Natural killer cell (primary cell): Measurements from ENCODE around the gene NEURL1B. TPM values are rescaled to one million over a fixed set of nuclear protein-coding genes. Genes with fewer than 3 reads are reported as not detected.

Source experiments
- ATAC-seq, 3 donors: fragments of 150-1000 bp in 2 of 3; fragments of 200-7000 bp in 1 of 3; cut with Tn5 transposase; 1 replicate in 1 of 3; 2 replicates in 2 of 3; pipeline ENCODE4 v1.10.0; 2021; ENCODE audit warnings: mild to moderate bottlenecking in 2 of 3, moderate library complexity in 2 of 3
- DNase-seq, 2 donors: peaks; one replicate each; pipeline versions ENCODE4 v3.0.0 to v3.0.0-alpha.2; 2013 to 2021; ENCODE audit warnings: mixed read lengths in 1 of 2
- H3K27ac ChIP-seq: one replicate; pipeline ENCODE4 v1.5.1; 2013; ENCODE audit warnings: mild to moderate bottlenecking, low read length
- H3K27me3 ChIP-seq: one replicate; pipeline ENCODE4 v1.6.1; 2013; ENCODE audit warnings: low read length; ENCODE audit not compliant: control insufficient read depth, insufficient read depth
- H3K36me3 ChIP-seq: one replicate; pipeline ENCODE4 v1.6.1; 2013; ENCODE audit warnings: low read length; ENCODE audit not compliant: control insufficient read depth, insufficient read depth
- H3K4me1 ChIP-seq: one replicate; pipeline ENCODE4 v1.6.1; 2013; ENCODE audit warnings: low read length; ENCODE audit not compliant: control insufficient read depth, insufficient read depth
- H3K4me3 ChIP-seq: one replicate; pipeline ENCODE4 v1.5.1; 2013; ENCODE audit warnings: low read length
- H3K9me3 ChIP-seq: one replicate; pipeline ENCODE4 v1.6.1; 2013; ENCODE audit warnings: low read length; ENCODE audit not compliant: control insufficient read depth, insufficient read depth
- H3K27ac Mint-ChIP-seq, 2 donors: one replicate each; pipeline ENCODE4 v1.8.0; 2022; ENCODE audit warnings: mild to moderate bottlenecking in 2 of 2, mixed read lengths in 2 of 2, moderate library complexity in 1 of 2
- H3K27me3 Mint-ChIP-seq, 2 donors: one replicate each; pipeline ENCODE4 v1.8.0; 2022; ENCODE audit warnings: low read depth in 2 of 2, mixed read lengths in 2 of 2
- H3K36me3 Mint-ChIP-seq: one replicate; pipeline ENCODE4 v1.8.0; 2022; ENCODE audit warnings: mixed read lengths
- H3K4me1 Mint-ChIP-seq, 2 donors: one replicate each; pipeline ENCODE4 v1.8.0; 2022; ENCODE audit warnings: mixed read lengths in 2 of 2
- H3K4me3 Mint-ChIP-seq: one replicate; pipeline ENCODE4 v1.8.0; 2022; ENCODE audit warnings: mild to moderate bottlenecking, moderate library complexity, mixed read lengths
- H3K9me3 Mint-ChIP-seq, 2 donors: one replicate each; pipeline ENCODE4 v1.8.0; 2022; ENCODE audit warnings: mixed read lengths in 2 of 2
- CTCF ChIP-seq: fragments of 200-600 bp; IDR thresholded peaks from one replicate; pipeline ENCODE4 v1.8.0; 2022; ENCODE audit warnings: antibody characterized with exemption
- WGBS: methylation state at CpG from one replicate; pipeline ENCODE4 v1.1.7; 2013; ENCODE audit warnings: missing lambda C conversion rate; ENCODE audit not compliant: insufficient coverage; 5-methylcytosine and 5-hydroxymethylcytosine counted together
- intact Hi-C: fragments of 100-400 bp; cut with micrococcal nuclease; formaldehyde crosslinking; loops from one replicate; pipeline ENCODE4 v1.14.2; 2022
- total RNA-seq, 4 donors: library from RNA; stranded (reverse); fragments of 120-200 nt in 1 of 4; gene quantifications; one replicate each; pipeline versions ENCODE4 v1.2.3 to v1.2.4, GENCODE V29; 2013 to 2022

The NEURL1B gene
- total RNA-seq, 3 donors from 2014 or later (not counting 1 experiment from before 2014, with no cell fraction given) = 0.28 to 0.54 (median 0.45) TPM

GRCh38 chr5:172678902-172679301, 37.8 kb downstream of the NEURL1B start:
- intact Hi-C loops = no loop called here
- Mint-ChIP-seq H3K27ac (no peak overlapping the region), H3K9me3 (peaks cover 0 to 3% of the 10 kb centered on the region in 2 donors), H3K36me3 (no peaks in the 10 kb centered on the region), H3K27me3 (peaks cover 0 to 3% of the 10 kb centered on the region in 2 donors), H3K4me1 (peaks cover 0 to 5% of the 10 kb centered on the region in 2 donors), H3K4me3 (no peak overlapping the region)
- TF ChIP-seq CTCF = no peak
- 86% methylated on average over 7 of the region's 7 CpGs for WGBS
- Histone ChIP-seq H3K4me1 (no peaks in the 10 kb centered on the region), H3K27ac (no peak overlapping the region), H3K4me3 (no peak overlapping the region), H3K9me3 (no peaks in the 10 kb centered on the region), H3K36me3 (no peaks in the 10 kb centered on the region), H3K27me3 (no peaks in the 10 kb centered on the region)
- DNase-seq (no peak), ATAC-seq (no peak)

GRCh38 chr5:172679628-172680212, 38.7 kb downstream of the NEURL1B start:
- Histone ChIP-seq H3K27me3 (no peaks in the 10 kb centered on the region), H3K27ac (no peak overlapping the region), H3K4me1 (peaks cover 6% of the 10 kb centered on the region), H3K9me3 (no peaks in the 10 kb centered on the region), H3K36me3 (no peaks in the 10 kb centered on the region), H3K4me3 (no peak overlapping the region)
- DNase-seq (no peak), ATAC-seq (no peak)
- Mint-ChIP-seq H3K27ac (no peak overlapping the region), H3K4me1 (peaks cover 0 to 5% of the 10 kb centered on the region in 2 donors), H3K4me3 (no peak overlapping the region), H3K27me3 (peaks cover 0 to 3% of the 10 kb centered on the region in 2 donors), H3K9me3 (peaks cover 0 to 3% of the 10 kb centered on the region in 2 donors), H3K36me3 (no peaks in the 10 kb centered on the region)
- no peak for TF ChIP-seq CTCF
- intact Hi-C loops = no loop called here
- 91% methylated on average over 8 of the region's 8 CpGs for WGBS

- no peaks in the 10 kb centered on the region for H3K27me3 ChIP-seq
- DNase-seq = no peak
Observed at GRCh38 chr5:172680921-172681320, 39.9 kb downstream of the NEURL1B start.

More at GRCh38 chr5:172680921-172681320, 39.9 kb downstream of the NEURL1B start:
- Mint-ChIP-seq H3K27me3 (peaks cover 0 to 3% of the 10 kb centered on the region in 2 donors), H3K4me1 (peaks cover 0 to 5% of the 10 kb centered on the region in 2 donors), H3K36me3 (no peaks in the 10 kb centered on the region), H3K4me3 (no peak overlapping the region), H3K9me3 (peaks cover 0 to 3% of the 10 kb centered on the region in 2 donors), H3K27ac (no peak overlapping the region)
- no peak for ATAC-seq
- Histone ChIP-seq H3K27ac (no peak overlapping the region), H3K4me1 (peaks cover 7% of the 10 kb centered on the region), H3K4me3 (no peak overlapping the region), H3K36me3 (no peaks in the 10 kb centered on the region), H3K9me3 (no peaks in the 10 kb centered on the region)
- intact Hi-C loops = no loop called here
- 89% methylated on average over 2 of the region's 5 CpGs for WGBS
- no peak for TF ChIP-seq CTCF
